Skeletal muscle tissue (tissue), 4 donors: Measurements from ENCODE around the gene IPO13. TPM values are rescaled to one million over a fixed set of nuclear protein-coding genes. Genes with fewer than 3 reads are reported as not detected.
A peak's percentile ranks its signal among the peaks of the same experiment; 100 is the strongest.

Experiments used
- H3K27ac ChIP-seq: one replicate; pipeline ENCODE4 v1.7.0; 2013; ENCODE audit warnings: mild to moderate bottlenecking, low read depth, low read length, inconsistent platforms
- H3K27me3 ChIP-seq, 3 donors: one replicate each; pipeline ENCODE4 v1.7.0; 2013; ENCODE audit warnings: low read length in 3 of 3; ENCODE audit not compliant: control insufficient read depth in 3 of 3, insufficient read depth in 3 of 3
- H3K36me3 ChIP-seq, 3 donors: one replicate each; pipeline ENCODE4 v1.7.0; 2013; ENCODE audit warnings: low read length in 3 of 3; ENCODE audit not compliant: control insufficient read depth in 3 of 3, insufficient read depth in 3 of 3
- H3K4me1 ChIP-seq, 3 donors: one replicate each; pipeline ENCODE4 v1.7.0; 2013; ENCODE audit warnings: low read length in 3 of 3, mild to moderate bottlenecking in 3 of 3; ENCODE audit not compliant: control insufficient read depth in 3 of 3, insufficient read depth in 3 of 3
- H3K4me3 ChIP-seq, 3 donors: one replicate each; pipeline ENCODE4 v1.7.0; 2013; ENCODE audit warnings: low read length in 3 of 3
- H3K9ac ChIP-seq, 3 donors: one replicate each; pipeline ENCODE4 v1.7.0; 2013; ENCODE audit warnings: low read length in 3 of 3, mild to moderate bottlenecking in 3 of 3, moderate library complexity in 2 of 3, low read depth in 1 of 3
- H3K9me3 ChIP-seq, 3 donors: one replicate each; pipeline ENCODE4 v1.7.0; 2013; ENCODE audit warnings: low read length in 3 of 3; ENCODE audit not compliant: control insufficient read depth in 3 of 3
- total RNA-seq: library from RNA; depleted of rRNA; stranded (reverse); fragments of >200 nt; gene quantifications from one replicate; pipeline ENCODE4 v1.2.3, GENCODE V29; 2014
- donor health status: Osteomylitis.

Gene IPO13
- total RNA-seq = 11.0 TPM

GRCh38 chr1:43946236-43947060 is at the start of gene IPO13:
Gene IPO13, plus strand, starts transcription at chr1:43946950. Its CDS starts 651 bp downstream, at chr1:43947601.
- H3K4me1 ChIP-seq = peaks cover 44 to 58% (median 53%) of the 10 kb centered on the region in 3 donors
- H3K4me3 ChIP-seq = peak within 1 kb of the TSS; percentile 95 to 99 (median 96)
- H3K9me3 ChIP-seq = no peaks in the 10 kb centered on the region
- peaks cover 16 to 19% (median 16%) of the 10 kb centered on the region in 3 donors for H3K36me3 ChIP-seq
- H3K9ac ChIP-seq = peak within 1 kb of the TSS; percentile 100
- H3K27me3 ChIP-seq = no peaks in the 10 kb centered on the region
- H3K27ac ChIP-seq = peak within 1 kb of the TSS; percentile 100

- no peak overlapping the region for H3K27ac ChIP-seq
- H3K9me3 ChIP-seq = no peaks in the 10 kb centered on the region
- H3K4me1 ChIP-seq = peaks cover 0 to 4% (median 0%) of the 10 kb centered on the region in 3 donors
- no peak overlapping the region for H3K4me3 ChIP-seq
- H3K9ac ChIP-seq = no peak overlapping the region
- H3K36me3 ChIP-seq = peaks cover 26 to 41% (median 40%) of the 10 kb centered on the region in 3 donors
- H3K27me3 ChIP-seq = no peaks in the 10 kb centered on the region
Observed at GRCh38 chr1:43898981-43899380, 47.8 kb upstream of the IPO13 start.

- Histone ChIP-seq H3K27ac (no peak overlapping the region), H3K27me3 (no peaks in the 10 kb centered on the region), H3K36me3 (peaks cover 23 to 42% (median 34%) of the 10 kb centered on the region in 3 donors), H3K9ac (no peak overlapping the region), H3K9me3 (no peaks in the 10 kb centered on the region), H3K4me3 (no peak overlapping the region), H3K4me1 (peaks cover 0 to 4% (median 0%) of the 10 kb centered on the region in 3 donors)
Observed at GRCh38 chr1:43900386-43900785, 46.4 kb upstream of the IPO13 start.

- Histone ChIP-seq H3K9ac (no peak overlapping the region), H3K9me3 (no peaks in the 10 kb centered on the region), H3K36me3 (peaks cover 23 to 36% (median 34%) of the 10 kb centered on the region in 3 donors), H3K27me3 (no peaks in the 10 kb centered on the region), H3K27ac (no peak overlapping the region), H3K4me3 (no peak overlapping the region), H3K4me1 (peaks cover 0 to 4% (median 0%) of the 10 kb centered on the region in 3 donors)
Observed at GRCh38 chr1:43901196-43901961, 45.4 kb upstream of the IPO13 start.

- Histone ChIP-seq H3K9ac (no peak overlapping the region), H3K27me3 (no peaks in the 10 kb centered on the region), H3K9me3 (no peaks in the 10 kb centered on the region), H3K4me3 (no peak overlapping the region), H3K36me3 (peaks cover 28 to 41% (median 37%) of the 10 kb centered on the region in 3 donors), H3K27ac (no peak overlapping the region), H3K4me1 (peaks cover 0 to 4% (median 0%) of the 10 kb centered on the region in 3 donors)
Observed at GRCh38 chr1:43902058-43902831, 44.5 kb upstream of the IPO13 start.

GRCh38 chr1:43904660-43905551 is 41.8 kb upstream of the IPO13 start:
- H3K36me3 ChIP-seq = peaks cover 12 to 30% (median 16%) of the 10 kb centered on the region in 3 donors
- no peaks in the 10 kb centered on the region for H3K9me3 ChIP-seq
- peaks cover 0 to 4% (median 0%) of the 10 kb centered on the region in 3 donors for H3K4me1 ChIP-seq
- H3K4me3 ChIP-seq = no peak overlapping the region
- H3K9ac ChIP-seq = no peak overlapping the region
- no peak overlapping the region for H3K27ac ChIP-seq
- no peaks in the 10 kb centered on the region for H3K27me3 ChIP-seq

- H3K9ac ChIP-seq = no peak overlapping the region
Observed at GRCh38 chr1:43908226-43908625, 38.5 kb upstream of the IPO13 start.

GRCh38 chr1:43908858-43909257 is 37.9 kb upstream of the IPO13 start:
- H3K9me3 ChIP-seq = no peaks in the 10 kb centered on the region
- H3K36me3 ChIP-seq = peaks cover 12 to 27% (median 21%) of the 10 kb centered on the region in 3 donors
- no peak overlapping the region for H3K27ac ChIP-seq
- H3K4me1 ChIP-seq = peaks cover 0 to 4% (median 3%) of the 10 kb centered on the region in 3 donors
- H3K9ac ChIP-seq = no peak overlapping the region
- H3K4me3 ChIP-seq = no peak overlapping the region
- H3K27me3 ChIP-seq = no peaks in the 10 kb centered on the region

More at GRCh38 chr1:43908226-43908625, 38.5 kb upstream of the IPO13 start:
- Histone ChIP-seq H3K27me3 (no peaks in the 10 kb centered on the region), H3K4me1 (peaks cover 0 to 4% (median 3%) of the 10 kb centered on the region in 3 donors), H3K27ac (no peak overlapping the region), H3K4me3 (no peak overlapping the region), H3K36me3 (peaks cover 12 to 27% (median 21%) of the 10 kb centered on the region in 3 donors), H3K9me3 (no peaks in the 10 kb centered on the region)

GRCh38 chr1:43910343-43910742 is 36.4 kb upstream of the IPO13 start:
- Histone ChIP-seq H3K27me3 (no peaks in the 10 kb centered on the region), H3K27ac (no peak overlapping the region), H3K36me3 (peaks cover 10 to 24% (median 21%) of the 10 kb centered on the region in 3 donors), H3K9me3 (no peaks in the 10 kb centered on the region), H3K9ac (no peak overlapping the region), H3K4me3 (no peak overlapping the region), H3K4me1 (peaks cover 0 to 9% (median 4%) of the 10 kb centered on the region in 3 donors)
